ENCODE measurements around the gene TRAF7. TPM values are rescaled to one million over a fixed set of nuclear protein-coding genes. Genes with fewer than 3 reads are reported as not detected.

Gene TRAF7
- total RNA-seq, 1 donor from 2014 or later: 22.9 TPM

DNA sequence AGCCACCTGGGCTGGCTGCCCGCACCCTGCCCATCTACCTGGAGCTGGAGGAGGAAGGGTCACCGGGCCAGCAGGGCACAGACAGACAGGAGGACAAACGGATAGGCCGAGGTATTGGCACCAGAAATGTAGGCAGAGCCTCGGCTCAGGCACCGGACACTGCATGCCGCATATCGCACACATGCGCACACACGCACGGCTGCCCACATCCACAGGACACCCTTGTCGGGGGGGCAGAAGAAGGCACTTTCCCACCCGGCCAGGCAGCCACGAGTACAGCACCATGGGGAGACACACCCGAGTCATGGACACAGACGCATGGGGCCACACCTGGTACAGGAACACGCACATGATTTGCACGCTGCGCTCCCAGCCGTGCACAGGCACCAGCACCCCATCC is 26.4 kb downstream of the TRAF7 start:
- no peak for DNase-seq (ENCODE audit: low spot score)

DNA sequence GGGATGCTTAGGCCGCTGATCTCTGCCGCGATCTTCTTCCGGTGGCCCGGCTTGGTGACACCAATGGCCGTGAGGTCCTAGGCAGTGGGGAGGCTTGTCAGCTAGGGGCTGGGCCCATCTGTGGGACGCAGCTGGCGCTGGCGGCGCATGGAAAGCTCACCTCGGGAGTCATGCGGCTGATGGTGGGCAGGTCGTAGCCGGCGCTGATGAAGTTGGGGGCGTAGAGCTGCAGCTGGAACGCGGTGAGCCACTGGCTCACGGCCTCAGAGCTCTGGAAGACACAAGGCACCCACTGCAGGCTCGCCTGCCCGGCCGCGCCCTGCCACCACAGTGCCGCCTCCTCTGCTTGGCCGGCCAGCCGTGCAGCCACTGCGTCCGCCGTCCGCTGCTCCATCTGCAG is 28.1 kb downstream of the TRAF7 start:
- DNase-seq (ENCODE audit: low spot score): no peak

DNA sequence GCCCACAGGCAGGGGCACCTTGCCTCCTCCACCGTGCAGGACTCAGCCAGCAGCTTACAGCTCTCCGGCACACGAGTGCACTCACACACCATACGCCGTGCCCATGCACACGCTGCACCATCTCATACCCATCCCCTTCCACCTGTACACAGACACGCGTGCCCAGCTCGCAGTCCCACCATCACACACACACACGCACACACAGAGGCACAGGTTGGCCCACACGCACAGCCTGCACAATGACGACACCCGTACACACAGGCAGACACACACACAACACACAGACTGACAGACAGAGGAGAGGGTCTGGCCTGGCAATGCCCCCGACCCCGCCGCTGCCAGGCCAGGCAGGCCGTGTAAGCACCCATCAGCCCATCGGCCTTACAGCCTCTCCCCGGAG is 28.8 kb downstream of the TRAF7 start:
- no peak for DNase-seq (ENCODE audit: low spot score)

DNA sequence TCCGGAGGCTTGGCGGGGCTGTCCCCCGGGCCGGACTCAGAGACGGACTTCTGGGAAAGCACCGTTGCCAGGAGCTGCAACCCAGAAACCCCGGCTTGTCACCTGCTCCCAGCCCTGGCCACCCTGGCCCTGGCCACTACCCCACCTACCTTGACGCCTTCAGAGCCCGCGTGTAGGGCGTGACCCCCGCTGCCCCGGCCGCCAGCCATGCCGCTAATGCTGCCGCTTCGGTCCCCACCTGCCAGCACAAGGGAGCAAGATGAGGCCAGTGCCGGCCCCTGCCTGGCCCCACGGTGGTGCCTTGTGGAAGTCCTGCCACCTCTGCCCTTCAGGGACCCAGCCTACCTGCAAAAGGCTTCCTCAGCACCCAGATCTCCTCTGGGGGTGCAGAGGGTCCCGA is 29.4 kb downstream of the TRAF7 start:
- no peak for DNase-seq (ENCODE audit: low spot score)

DNA sequence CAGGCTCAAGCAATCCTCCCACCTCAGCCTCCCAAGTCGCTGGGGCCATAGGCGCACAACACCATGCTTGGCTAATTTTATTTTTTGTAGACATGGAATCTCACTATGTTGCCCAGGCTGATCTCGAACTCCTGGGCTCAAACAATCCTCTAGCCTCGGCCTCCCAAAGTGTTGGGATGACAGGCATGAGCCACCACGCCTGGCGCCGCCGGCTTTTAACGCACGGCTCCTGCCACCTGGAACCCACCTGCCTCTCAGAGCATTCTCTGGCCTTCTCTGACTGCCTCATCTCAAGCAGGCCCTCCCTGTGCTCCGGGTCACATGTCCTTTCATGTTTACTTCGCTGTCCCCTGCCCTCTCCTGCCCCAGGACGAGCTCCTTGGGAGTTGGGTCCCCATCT is 30.5 kb downstream of the TRAF7 start:
- DNase-seq (ENCODE audit: low spot score): no peak

DNA sequence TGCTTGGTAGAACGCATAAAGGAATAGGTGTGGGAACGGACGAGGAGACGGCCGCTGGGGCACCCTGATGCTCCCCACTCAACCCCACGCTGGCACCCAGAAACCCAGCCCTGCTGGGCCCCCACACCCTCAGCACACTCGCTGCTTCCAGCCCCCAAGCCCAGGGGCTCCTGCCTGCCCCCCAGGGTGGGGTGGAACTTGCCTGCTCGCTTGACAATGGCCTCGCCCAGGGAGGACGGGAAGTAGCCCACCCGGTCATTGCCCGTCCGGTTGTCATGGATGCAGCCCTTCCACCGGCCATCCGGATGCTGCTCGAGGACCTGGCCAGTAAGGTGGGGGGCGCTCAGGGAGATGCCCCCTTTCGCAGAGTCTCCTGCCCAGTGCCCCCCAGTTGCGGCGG is 30.9 kb downstream of the TRAF7 start:
- no peak for DNase-seq (ENCODE audit: low spot score)

DNA sequence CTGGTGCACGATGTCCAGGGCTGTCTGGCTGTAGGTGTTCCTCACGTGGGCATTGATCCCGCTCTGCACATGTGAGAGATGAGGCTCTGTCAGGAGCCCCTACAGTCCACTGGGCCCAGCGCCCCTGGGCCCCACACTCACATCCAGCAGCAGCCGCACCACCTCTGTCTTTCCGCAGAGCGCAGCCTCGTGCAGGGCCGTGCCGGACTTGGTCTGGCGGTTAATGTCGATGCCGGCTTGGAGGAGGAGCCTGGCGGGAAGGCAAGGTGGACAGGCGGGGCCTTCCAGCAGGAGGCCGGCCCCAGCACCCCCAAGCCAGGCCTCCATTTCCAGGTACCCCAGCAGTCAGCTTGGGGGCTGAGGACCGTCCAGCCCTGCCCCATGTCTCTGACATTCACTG is 31.6 kb downstream of the TRAF7 start:
- DNase-seq (ENCODE audit: low spot score): no peak

DNA sequence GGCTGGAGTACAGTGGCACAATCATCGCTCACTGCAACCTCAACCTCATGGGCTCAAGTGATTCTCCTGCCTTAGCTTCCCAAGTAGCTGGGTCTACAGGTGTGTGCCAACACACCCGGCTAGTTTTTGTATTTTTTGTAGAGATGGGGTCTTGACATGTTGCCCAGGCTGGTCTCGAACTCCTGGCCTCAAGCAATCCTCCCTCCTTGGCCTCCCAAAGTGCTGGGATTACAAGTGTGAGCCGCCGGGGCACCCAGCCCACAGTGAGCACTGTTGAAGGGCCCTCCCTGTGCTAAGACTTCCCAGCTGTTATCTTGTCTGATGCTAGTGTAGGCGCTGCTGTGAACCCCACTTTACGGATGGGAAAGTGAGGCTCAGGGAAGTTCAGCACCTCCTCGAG is 32.8 kb downstream of the TRAF7 start:
- DNase-seq (ENCODE audit: low spot score): no peak

DNA sequence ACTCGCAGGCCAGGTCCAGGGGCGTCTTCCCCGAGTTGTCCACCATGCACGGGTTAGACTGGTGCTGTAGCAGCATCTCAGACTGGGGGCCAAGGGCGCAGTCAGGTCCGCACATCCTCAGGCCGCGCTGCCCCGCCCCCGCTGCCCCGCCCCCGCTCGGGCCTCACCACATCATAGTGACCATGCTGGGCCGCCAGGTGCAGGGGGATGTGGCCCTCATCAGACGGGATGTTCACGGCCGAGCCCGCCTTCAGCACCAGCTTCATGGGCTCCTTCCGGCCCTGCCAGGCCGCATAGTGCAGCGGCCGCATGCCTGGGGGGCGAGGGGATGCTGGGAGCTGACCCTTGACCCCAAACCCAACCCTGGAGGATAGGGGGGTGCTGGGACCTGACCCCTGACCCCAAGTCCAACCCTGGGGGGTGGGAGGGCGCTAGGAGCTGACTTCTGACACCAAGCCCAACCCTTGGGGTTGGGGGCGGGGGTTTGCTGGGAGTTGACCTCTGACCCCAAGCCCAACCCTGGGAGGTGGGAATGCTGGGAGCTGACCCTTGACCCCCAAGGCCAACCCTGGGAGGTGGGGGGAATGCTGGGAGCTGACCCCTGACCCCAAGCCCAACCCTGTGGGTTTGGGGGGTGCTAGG is 33.8 kb downstream of the TRAF7 start:
- no peak for DNase-seq (ENCODE audit: low spot score)

DNA sequence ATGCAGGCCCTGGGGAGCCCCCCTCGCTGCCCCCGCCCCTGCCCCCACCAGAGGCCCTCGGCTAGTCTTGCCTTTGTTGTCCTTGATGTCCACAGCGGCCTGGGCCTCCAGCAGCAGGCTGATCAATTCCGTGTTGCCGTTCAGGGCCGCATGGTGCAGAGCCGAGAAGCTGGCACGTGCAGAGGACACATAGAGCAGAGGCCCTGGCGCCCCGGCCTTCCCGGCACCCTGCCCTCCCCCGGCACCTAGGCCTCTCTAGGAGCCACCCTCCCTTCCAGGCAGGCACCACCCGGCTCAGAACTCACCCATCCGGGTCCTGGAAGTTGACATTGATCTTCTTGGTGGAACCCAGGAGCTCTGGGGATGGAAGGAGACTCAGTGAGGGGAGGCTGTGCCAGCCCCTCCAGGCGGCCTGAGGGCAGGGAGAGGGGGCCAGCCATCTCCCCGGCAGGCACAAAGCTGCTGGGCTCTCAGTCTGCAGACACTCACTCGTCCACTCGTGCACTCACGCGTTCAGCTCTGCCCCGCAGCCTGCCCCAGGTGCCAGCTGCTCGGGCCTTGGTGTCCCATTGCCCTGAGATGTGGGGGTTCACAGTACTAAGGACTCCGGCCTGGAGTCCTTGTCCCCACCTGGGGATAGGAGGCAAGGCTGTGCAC is 34.5 kb downstream of the TRAF7 start:
- no peak for DNase-seq (ENCODE audit: low spot score)

DNA sequence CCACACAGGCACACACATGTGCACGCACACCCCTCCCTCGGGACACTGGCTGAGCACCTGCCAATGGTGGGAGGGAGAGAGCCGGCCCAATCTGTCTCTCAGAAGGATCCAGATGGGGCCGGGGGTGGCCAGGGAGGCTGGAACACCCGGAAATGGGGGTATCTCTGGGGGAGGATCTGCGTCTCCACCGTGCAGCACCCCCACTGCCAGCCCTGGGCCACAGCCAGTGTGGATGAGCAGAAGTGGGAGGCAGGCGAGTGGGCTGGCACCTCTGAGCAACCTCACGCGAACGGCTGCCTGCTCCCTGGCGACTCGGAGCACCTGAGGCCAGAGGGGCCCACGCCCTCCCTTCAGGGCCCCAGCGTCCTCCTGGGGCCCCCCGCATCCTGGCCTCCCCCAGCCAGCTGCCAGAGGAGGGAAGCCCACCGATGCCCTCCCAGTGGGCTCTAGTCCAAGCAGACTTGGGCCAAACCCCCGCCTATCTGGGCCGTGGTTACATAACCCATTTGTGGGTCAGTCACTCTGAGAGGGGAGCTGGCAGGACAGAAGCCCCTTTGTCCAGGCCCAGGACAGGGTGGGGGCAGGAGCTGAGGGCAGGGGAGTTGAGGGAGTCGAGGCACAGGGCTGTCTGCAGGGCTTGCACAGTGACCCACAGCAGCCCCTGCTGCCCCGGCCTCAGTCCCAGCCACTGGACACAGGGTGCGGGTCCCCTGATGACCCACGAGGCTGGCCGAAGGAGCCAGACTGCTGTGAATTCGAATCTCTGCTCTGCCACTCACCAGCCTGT is 35.3 kb downstream of the TRAF7 start:
- DNase-seq (ENCODE audit: low spot score): no peak

DNA sequence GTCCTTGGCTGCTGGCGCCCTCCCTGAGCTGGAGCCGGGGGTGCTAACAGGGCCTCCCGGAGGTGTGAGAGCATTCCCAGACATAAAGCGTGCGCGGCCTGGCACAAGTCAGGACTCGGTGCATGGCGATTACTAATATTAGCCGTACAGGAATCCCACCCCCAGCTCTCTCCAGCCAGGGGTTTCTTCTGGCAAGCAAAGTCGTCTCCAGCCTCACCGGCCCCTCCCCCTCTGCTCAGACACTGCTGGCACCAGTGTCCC is 35.8 kb downstream of the TRAF7 start:
- no peak for DNase-seq (ENCODE audit: low spot score)

DNA sequence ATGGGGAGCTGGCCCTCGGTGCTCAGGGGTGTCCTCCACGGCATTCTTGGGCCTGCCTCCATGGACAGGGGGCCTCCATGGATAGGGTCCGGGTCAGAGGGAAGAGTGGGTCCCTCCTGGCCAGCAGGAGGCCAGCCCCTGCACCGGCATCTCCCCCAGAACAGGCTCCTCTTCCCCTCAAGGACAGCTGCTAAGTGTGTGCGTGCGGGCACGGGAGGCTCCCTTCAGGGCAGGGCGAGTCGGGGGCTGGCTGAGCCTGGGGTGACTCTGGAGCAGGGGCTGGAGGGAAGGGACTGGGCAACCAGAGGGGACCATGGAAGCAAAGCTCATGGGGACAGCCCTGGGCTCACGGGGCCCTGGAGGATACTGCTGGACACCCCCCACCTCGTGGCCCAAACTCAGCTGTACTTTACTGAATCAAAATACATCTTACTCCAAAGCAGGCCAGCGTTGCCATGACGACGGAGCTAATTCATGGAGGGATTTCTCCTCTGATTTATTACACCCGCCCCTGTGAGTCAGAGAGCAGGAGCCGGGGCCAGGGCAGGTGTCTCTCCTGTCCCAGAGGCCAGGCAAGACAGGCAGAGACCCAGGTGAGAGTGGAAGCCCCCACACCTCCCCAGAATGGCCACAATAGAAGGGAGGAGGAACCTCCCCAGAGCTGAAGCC is 38.7 kb downstream of the TRAF7 start:
- peak; percentile 35 for DNase-seq (ENCODE audit: low spot score)

DNA sequence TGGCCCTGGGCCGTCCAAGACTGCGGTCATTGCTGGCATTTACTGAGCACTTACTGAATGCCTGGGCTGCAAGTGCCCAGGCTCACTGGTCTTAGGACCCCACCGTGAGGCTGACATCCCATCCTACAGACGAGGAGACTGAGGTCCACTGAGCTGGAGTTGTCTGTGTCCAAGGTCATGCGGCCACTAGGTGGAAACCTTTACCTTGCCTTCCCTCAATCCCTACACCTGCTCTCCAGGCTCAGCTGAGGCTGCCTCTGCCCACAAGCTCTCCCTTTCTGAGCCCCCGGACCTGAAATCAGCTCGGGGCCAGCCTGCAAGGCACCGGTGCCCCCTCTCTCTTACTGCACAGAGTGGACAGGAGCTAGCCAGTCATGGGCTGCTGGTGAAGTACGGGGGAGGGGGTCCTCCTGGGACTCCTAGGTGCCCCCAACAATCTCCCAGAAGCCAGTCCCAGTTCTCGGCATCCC is 39.3 kb downstream of the TRAF7 start:
- peak; percentile 18 for DNase-seq (ENCODE audit: low spot score)

DNA sequence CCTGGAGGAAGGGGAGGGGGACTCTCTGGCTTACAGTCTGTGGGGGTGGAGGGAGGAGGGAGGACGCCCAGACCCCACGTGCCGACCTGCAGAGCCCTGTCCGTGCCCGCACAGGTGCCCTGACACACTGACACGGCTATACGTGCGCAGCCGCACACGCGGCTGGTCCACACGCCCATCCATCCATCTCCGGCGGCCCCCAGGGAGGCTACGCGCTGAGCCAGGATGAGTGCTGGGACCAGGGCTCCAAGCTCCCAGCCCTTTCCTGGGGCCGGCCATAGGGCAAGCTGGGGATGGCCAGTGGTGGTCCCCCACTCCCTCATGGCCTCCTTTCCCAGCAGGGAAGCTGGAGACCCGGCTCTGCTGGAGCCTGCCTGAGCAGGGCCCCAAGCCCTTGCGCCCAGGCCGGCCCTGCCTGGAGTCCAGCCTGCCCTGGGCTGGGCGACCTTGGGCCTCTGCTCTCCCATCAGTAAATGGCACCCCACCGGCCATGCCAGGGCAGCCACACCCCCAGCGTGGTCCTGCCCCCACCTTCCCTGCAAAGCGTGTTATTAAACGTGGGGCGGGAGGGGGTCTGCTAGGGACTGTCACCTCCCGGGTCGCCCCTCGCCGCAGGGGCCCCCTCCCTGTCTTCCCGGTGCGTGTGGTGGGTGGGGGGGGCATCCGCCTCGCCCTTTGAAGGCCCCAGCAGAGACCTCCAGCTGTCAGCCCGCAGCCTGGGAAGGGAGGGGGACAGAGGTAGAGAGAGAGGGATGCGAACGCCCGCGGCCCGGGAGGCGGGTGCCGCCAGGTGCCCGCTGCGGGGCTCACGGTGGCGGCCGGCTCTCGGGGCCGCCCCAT is 40.0 kb downstream of the TRAF7 start:
- no peak for DNase-seq (ENCODE audit: low spot score)

DNA sequence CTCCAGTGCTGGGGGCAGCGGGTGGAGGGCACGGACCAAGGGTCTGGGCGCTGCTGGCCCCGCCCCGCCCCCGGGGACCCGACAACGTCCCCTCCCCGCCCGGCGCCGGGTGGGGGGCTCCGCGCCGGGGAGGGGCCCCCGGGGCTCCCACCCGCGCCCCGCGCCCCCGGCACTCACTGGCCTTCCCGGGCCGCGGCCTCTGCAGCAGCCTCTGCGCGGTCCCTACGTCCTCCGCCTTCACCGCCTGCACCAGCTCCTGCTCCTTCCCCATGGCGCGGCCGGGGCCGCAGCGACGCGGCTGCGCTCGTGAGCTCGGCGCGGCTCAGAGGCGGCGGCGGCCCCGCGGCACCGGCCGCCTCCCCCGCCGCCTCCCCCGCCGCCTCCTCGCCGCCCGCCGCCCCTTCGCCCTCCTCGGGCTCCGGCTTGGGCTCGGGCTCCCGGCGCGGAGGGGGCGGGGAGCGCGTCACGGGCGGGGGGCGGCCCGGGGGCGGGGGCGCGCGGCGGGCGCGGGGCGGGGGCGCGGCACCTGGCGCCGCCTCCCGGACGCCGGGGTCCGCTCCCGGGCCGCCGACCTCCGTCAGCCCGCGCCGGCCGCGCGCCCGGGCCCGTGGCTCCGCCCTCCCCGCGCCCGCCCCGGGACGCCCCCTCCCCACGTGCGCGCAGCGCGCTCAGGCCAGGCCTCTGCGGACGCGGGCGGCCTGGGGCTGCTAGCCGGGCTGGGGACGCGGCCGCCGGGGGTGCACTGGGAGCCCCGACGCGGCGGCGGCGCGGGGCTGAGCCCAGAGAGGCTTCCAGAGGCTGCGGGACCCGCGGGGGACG is 40.8 kb downstream of the TRAF7 start, which contains the start of gene CASKIN1:
Gene CASKIN1, minus strand, starts transcription at position 444 of the 819 bp plus-strand sequence. Its CDS starts 173 bp downstream, at position 271.
- DNase-seq (ENCODE audit: low spot score): no peak

DNA sequence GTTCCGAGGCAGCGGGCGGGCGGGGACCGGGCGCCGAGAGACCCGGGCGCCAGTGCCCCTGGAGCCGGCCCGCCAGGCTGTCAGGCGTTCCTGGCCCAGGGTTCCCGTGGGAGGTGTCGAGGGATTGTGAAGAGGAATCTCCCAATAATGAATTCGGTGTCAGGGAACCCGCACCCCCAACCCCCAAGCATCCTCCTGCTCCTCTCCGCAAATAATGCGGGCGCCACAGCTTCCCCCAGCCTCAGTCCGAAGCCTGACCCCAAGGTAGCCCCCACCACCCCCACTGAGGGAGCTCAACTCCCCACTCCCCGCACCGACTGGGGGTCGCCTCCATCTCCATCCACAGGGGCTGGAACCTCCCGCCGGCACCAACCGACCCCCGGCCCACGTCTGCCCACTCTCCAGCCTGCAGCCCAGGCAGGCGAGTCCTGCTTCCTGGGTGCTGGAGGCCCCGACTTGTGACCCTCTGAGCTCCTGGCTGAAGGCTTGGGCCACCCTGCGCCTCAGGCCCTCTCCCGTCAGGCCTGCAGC is 41.5 kb downstream of the TRAF7 start:
- DNase-seq (ENCODE audit: low spot score): no peak

DNA sequence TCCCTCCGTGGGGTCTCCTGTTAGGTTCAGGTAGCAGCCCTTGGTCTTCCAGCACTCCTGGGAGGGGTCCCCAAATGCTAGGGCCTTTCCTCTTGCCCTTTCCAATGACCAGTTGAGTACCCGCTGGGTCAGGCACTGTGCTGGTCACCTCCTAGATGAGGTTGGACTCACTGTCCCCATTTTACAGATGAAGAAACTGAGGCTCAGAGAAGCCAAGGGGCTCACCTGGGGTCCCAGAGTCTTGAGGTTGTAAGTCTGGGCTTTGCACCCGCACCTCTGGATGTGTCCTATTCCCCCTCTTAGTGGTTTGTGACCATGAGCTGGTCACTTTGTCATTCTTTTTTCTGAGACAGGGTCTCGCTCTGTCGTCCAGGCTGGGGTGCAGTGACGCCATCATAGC is 42.2 kb downstream of the TRAF7 start:
- no peak for DNase-seq (ENCODE audit: low spot score)

DNA sequence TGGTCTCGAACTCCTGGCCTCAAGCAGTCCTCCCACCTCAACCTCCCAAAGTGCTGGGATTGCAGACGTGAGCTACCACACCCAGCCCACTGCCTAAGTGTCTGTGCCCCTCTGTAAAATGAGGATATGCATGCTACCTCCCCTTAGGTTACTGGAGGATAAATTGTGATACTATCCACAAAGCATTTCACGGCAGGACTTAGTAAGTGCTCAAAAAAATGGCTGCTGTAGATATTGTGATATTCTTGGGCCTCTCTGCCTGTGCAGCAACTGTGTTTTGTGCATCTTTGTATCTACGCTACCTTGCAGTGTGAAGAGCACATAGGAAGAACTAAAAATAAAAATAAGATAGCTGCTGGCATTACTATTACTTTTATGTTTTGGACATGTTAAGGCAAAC is 42.7 kb downstream of the TRAF7 start:
- no peak for DNase-seq (ENCODE audit: low spot score)

DNA sequence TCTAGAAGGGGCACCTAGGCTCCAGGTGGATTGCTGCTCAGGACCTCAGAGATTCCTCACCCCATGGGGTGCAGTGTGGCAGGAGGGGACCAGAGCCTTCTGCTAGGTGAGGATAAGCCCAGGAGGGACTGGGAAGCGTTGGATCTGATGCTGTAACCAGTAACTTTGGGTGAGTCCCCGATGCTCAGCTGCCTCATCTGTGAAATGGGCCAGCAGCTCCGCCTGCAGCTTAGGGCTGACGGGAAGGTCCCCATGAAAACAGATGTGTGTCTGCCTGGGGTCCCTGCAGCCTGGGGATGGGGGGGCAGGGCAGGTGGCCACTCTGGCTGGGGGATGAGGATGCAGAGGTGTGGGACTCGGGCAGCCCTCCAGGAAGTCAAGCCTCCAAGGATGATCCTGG is 43.5 kb downstream of the TRAF7 start:
- no peak for DNase-seq (ENCODE audit: low spot score)
